PC-3 (cell line): Measurements from ENCODE around the gene LRRC75A. TPM values are rescaled to one million over a fixed set of nuclear protein-coding genes. Genes with fewer than 3 reads are reported as not detected.
"Not testable (repeated sequence)": the region's sequence is repeated elsewhere in the genome, so short reads cannot be mapped to it uniquely, and the experiment has no call there.

Experiments used
- ATAC-seq: fragments of 200-7000 bp; cut with Tn5 transposase; 2 replicates; pipeline ENCODE4 v1.9.1; 2020; ENCODE audit warnings: mild to moderate bottlenecking, moderate library complexity
- BruUV-seq: library from RNA; stranded (reverse); fragments of 400-500 nt; replicated peaks from 2 replicates; lab custom pipeline; 2021; lab: Mats Ljungman, UMichigan
- CTCF ChIA-PET: fragments of 300-600 bp; sonication (Branson Sonifier 250); formaldehyde crosslinking; loops from one replicate; lab custom pipeline; 2022; ENCODE audit warnings: antibody characterized with exemption; lab: Charles Lee
- POLR2A ChIA-PET: fragments of 300-600 bp; sonication (Branson Sonifier 250); formaldehyde crosslinking; loops from one replicate; lab custom pipeline; 2022; ENCODE audit warnings: antibody characterized with exemption; ENCODE audit not compliant: unreplicated experiment; lab: Charles Lee
- DNase-seq: peaks from one replicate; pipeline ENCODE4 v3.0.0-alpha.2; 2015
- H2AFZ ChIP-seq: fragments of 300-600 bp; sonication (generic); 2 replicates; pipeline ENCODE4 v1.6.0; 2016; ENCODE audit warnings: antibody characterized with exemption, low read length
- H3F3A ChIP-seq: fragments of 300-600 bp; sonication (generic); one replicate; pipeline ENCODE4 v1.6.0; 2017; ENCODE audit warnings: antibody characterized with exemption, low read length, control low read depth, mild to moderate bottlenecking; ENCODE audit not compliant: unreplicated experiment
- H3K27ac ChIP-seq: fragments of 300-600 bp; sonication (generic); 2 replicates; pipeline ENCODE4 v1.5.1; 2016; ENCODE audit warnings: mild to moderate bottlenecking, low read length
- H3K27me3 ChIP-seq: fragments of 300-600 bp; sonication (generic); 2 replicates; pipeline ENCODE4 v1.6.1; 2016; ENCODE audit warnings: low read length, mixed read lengths
- H3K36me3 ChIP-seq: fragments of 300-600 bp; sonication (generic); 2 replicates; pipeline ENCODE4 v1.6.1; 2016; ENCODE audit warnings: low read depth, mixed run types, low read length, mixed read lengths
- H3K4me1 ChIP-seq: fragments of 300-600 bp; sonication (generic); 2 replicates; pipeline ENCODE4 v1.5.1; 2016; ENCODE audit warnings: low read length; ENCODE audit not compliant: insufficient read depth
- H3K4me2 ChIP-seq: fragments of 300-600 bp; sonication (generic); 2 replicates; pipeline ENCODE4 v1.6.0; 2016; ENCODE audit warnings: low read length
- H3K4me3 ChIP-seq: fragments of 300-600 bp; sonication (generic); 2 replicates; pipeline ENCODE4 v1.5.1; 2016; ENCODE audit warnings: mild to moderate bottlenecking, low read length, mixed read lengths
- H3K79me2 ChIP-seq: fragments of 300-600 bp; sonication (generic); 2 replicates; pipeline ENCODE4 v1.6.1; 2017; ENCODE audit warnings: low read length, mixed read lengths
- H3K9ac ChIP-seq: fragments of 300-600 bp; sonication (generic); 2 replicates; pipeline ENCODE4 v1.6.0; 2016; ENCODE audit warnings: mild to moderate bottlenecking, low read length
- H3K9me2 ChIP-seq: fragments of 300-600 bp; sonication (generic); replicated peaks from 2 replicates; pipeline ENCODE4 v1.6.1; 2016; ENCODE audit warnings: mixed run types, low read length, mixed read lengths
- H3K9me3 ChIP-seq: fragments of 300-600 bp; sonication (generic); 2 replicates; pipeline ENCODE4 v1.6.1; 2016; ENCODE audit warnings: low read length, mixed read lengths
- H4K20me1 ChIP-seq: fragments of 300-600 bp; sonication (generic); 2 replicates; pipeline ENCODE4 v1.6.1; 2016; ENCODE audit warnings: low read length, mixed read lengths
- intact Hi-C: fragments of 100-400 bp; cut with micrococcal nuclease; formaldehyde crosslinking; loops from 2 replicates; pipeline ENCODE4 v1.9.0; 2023
- total RNA-seq: library from RNA; depleted of rRNA; stranded (reverse); fragments of >200 nt; gene quantifications from 2 replicates; pipeline ENCODE4 v1.2.3, GENCODE V29; 2014; rRNA removed

Gene LRRC75A
- total RNA-seq, 1 experiment from 2014 or later: 15.8 TPM

DNA sequence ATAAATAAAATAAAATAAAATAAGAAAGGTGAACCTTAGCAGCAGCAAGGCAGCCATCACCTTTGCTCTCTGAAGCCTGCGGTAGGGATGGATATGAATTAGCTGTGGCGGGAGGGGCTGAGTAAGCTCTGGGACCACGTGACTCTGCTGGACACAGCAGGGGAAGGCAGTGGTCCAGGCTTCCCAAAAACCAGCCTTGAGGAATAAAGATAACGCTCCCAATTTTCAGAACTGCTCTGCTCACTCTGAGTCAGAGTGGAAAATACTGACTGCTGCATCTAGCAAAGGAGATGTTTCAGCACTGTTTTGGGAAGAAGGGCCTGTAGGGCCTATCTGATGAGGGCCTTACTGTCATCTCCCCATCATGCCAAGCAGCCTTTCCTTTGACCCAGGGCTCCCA, 96.1 kb downstream of the LRRC75A start:
- H3K9me3 ChIP-seq, H3K79me2 ChIP-seq, H3K4me3 ChIP-seq, DNase-seq, H3K27me3 ChIP-seq, H3F3A ChIP-seq, H3K36me3 ChIP-seq, CTCF ChIA-PET, H3K9me2 ChIP-seq, H3K9ac ChIP-seq, BruUV-seq, H3K27ac ChIP-seq, intact Hi-C loops, H2AFZ ChIP-seq, H3K4me2 ChIP-seq, ATAC-seq, H4K20me1 ChIP-seq: not testable (repeated sequence)
- H3K4me1 ChIP-seq: peaks cover 12% of the 10 kb centered on the region
- POLR2A ChIA-PET: interaction anchor here (0.6 kb wide), 1 partner anchor 9 kb away, joined by 3 read pairs; no protein-coding TSS in a partner anchor

DNA sequence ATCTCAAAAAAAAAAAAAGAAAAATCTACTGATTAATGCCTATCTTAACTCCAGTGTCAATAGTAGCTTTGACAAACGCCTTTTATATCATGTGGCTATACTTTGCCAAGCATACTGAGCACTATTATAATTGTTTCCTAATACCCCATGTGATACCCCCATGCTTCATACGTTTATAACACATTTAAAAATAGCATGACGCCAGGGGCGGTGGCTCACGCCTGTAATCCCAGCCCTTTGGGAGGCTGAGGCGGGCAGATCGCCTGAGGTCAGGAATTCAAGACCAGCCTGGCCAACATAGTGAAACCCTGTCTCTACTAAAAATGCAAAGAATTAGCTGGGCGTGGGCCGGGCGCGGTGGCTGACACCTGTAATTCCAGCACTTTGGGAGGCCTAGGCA, 99.5 kb downstream of the LRRC75A start:
- DNase-seq, ATAC-seq, H3K9me3 ChIP-seq, H3K9ac ChIP-seq, H3K27ac ChIP-seq, H3K9me2 ChIP-seq, H3K4me3 ChIP-seq, POLR2A ChIA-PET, H4K20me1 ChIP-seq, BruUV-seq, H3K79me2 ChIP-seq, H3K27me3 ChIP-seq, H3K4me2 ChIP-seq, H3K36me3 ChIP-seq, H2AFZ ChIP-seq, intact Hi-C loops, H3F3A ChIP-seq, H3K4me1 ChIP-seq: not testable (repeated sequence)
- CTCF ChIA-PET: interaction anchor here (0.7 kb wide), 1 partner anchor 61 kb away, joined by 3 read pairs; no protein-coding TSS in a partner anchor

Other genes starting within 250 kb of the LRRC75A start
- not detected in 2 replicates for gene CENPV, start 138.7 kb downstream of the LRRC75A start, total RNA-seq
- gene UBB, start 111.1 kb downstream of the LRRC75A start, total RNA-seq: 2,112 and 2,970 TPM in 2 replicates
- 0.69 and 1.9 TPM in 2 replicates for gene TRPV2, start 76.6 kb downstream of the LRRC75A start, total RNA-seq
- gene ZNF287, start 77.0 kb upstream of the LRRC75A start, total RNA-seq: 14.0 and 20.6 TPM in 2 replicates
- gene ZNF624, start 161.7 kb upstream of the LRRC75A start, total RNA-seq: 1.9 and 3.5 TPM in 2 replicates
- gene CCDC144A, start 198.0 kb upstream of the LRRC75A start, total RNA-seq: 0.15 and 0.17 TPM in 2 replicates